Thyroid gland (tissue), 4 donors: ENCODE results near the gene BARHL1. TPM values are rescaled to one million over a fixed set of nuclear protein-coding genes. Genes with fewer than 3 reads are reported as not detected.

Source experiments
- DNase-seq, 2 donors: peaks; one replicate each; pipeline ENCODE4 v3.0.0-alpha.2; 2019
- H3K27ac ChIP-seq, 3 donors: fragments of 200-600 bp; sonication (generic); 1 replicate in 2 of 3; 2 replicates in 1 of 3; pipeline ENCODE4 v1.5.1; 2016 to 2019; ENCODE audit warnings: mild to moderate bottlenecking in 1 of 3, moderate library complexity in 1 of 3
- H3K27me3 ChIP-seq: fragments of 200-600 bp; sonication (generic); one replicate; pipeline ENCODE4 v1.5.1; 2019
- H3K36me3 ChIP-seq, 2 donors: fragments of 200-600 bp; sonication (generic); one replicate each; pipeline ENCODE4 v1.5.1; 2016 to 2019
- H3K4me1 ChIP-seq, 2 donors: fragments of 200-600 bp; sonication (generic); one replicate each; pipeline ENCODE4 v1.5.1; 2017 to 2019
- H3K4me3 ChIP-seq, 3 donors: fragments of 200-600 bp; sonication (generic); replicated peaks in 1 of 3; 1 replicate in 2 of 3; 2 replicates in 1 of 3; pipeline ENCODE4 v1.5.1; 2016; ENCODE audit warnings: mild to moderate bottlenecking in 1 of 3
- H3K9me3 ChIP-seq: fragments of 200-600 bp; sonication (generic); one replicate; pipeline ENCODE4 v1.5.1; 2017
- CTCF ChIP-seq, 6 experiments: fragments of 200-600 bp in 3 of 6; fragments of 450-650 bp in 3 of 6; sonication (generic) in 3 of 6; IDR thresholded peaks; one replicate each; pipeline ENCODE4 v1.5.1; 2016 to 2019; ENCODE audit warnings: antibody characterized with exemption in 6 of 6, mild to moderate bottlenecking in 2 of 6, inconsistent platforms in 1 of 6, moderate library complexity in 1 of 6
- POLR2A ChIP-seq, 2 donors: fragments of 450-650 bp; IDR thresholded peaks; one replicate each; pipeline ENCODE4 v1.6.1; 2017; ENCODE audit warnings: antibody characterized with exemption in 2 of 2, mild to moderate bottlenecking in 2 of 2, moderate library complexity in 1 of 2
- WGBS, 2 donors: methylation state at CpG; one replicate each; pipeline ENCODE4 v1.1.5; 2017; 5-methylcytosine and 5-hydroxymethylcytosine counted together
- intact Hi-C: fragments of 100-400 bp; cut with DNase I; formaldehyde crosslinking; loops from one replicate; pipeline ENCODE4 v1.15.1; 2023
- total RNA-seq, 4 donors: library from RNA; depleted of rRNA; stranded (reverse); fragments of >200 nt; gene quantifications; one replicate each; pipeline ENCODE4 v1.2.3, GENCODE V29; 2016

BARHL1 gene
- total RNA-seq, 4 donors from 2014 or later: not detected

GRCh38 chr9:132585954-132586829, 3.8 kb downstream of the BARHL1 start:
- no peak for DNase-seq
- no peak overlapping the region for H3K27ac ChIP-seq
- peaks cover 0 to 20% of the 10 kb centered on the region in 2 donors for H3K4me1 ChIP-seq
- H3K4me3 ChIP-seq: no peak overlapping the region
- no peaks in the 10 kb centered on the region for H3K36me3 ChIP-seq
- no peaks in the 10 kb centered on the region for H3K9me3 ChIP-seq
- 7 to 8% methylated on average over 34 to 41 of the region's 42 CpGs for WGBS, 2 donors
- intact Hi-C loops: no loop called here
- peaks cover 62% of the 10 kb centered on the region for H3K27me3 ChIP-seq
- no peak for TF ChIP-seq POLR2A (IDR thresholded peaks at IDR 0.05)
- no peak for TF ChIP-seq CTCF (IDR thresholded peaks at IDR 0.05)

GRCh38 chr9:132586830-132587591, 4.6 kb downstream of the BARHL1 start:
- Histone ChIP-seq H3K36me3 (no peaks in the 10 kb centered on the region), H3K4me1 (peaks cover 0 to 16% of the 10 kb centered on the region in 2 donors), H3K27me3 (peaks cover 60% of the 10 kb centered on the region), H3K27ac (no peak overlapping the region), H3K9me3 (no peaks in the 10 kb centered on the region), H3K4me3 (no peak overlapping the region)
- no peak for DNase-seq
- intact Hi-C loops: no loop called here
- 4 to 6% methylated on average over 31 to 48 of the region's 74 CpGs for WGBS, 2 donors
- no peak for TF ChIP-seq POLR2A (IDR thresholded peaks at IDR 0.05)
- no peak for TF ChIP-seq CTCF (IDR thresholded peaks at IDR 0.05)

GRCh38 chr9:132587592-132587955, 5.2 kb downstream of the BARHL1 start:
- 0 to 44% methylated on average over 1 to 3 of the region's 6 CpGs for WGBS, 2 donors
- H3K27me3 ChIP-seq: peaks cover 60% of the 10 kb centered on the region
- no peak overlapping the region for H3K4me3 ChIP-seq
- H3K4me1 ChIP-seq: peaks cover 0 to 16% of the 10 kb centered on the region in 2 donors
- no peak overlapping the region for H3K27ac ChIP-seq
- H3K9me3 ChIP-seq: no peaks in the 10 kb centered on the region
- H3K36me3 ChIP-seq: no peaks in the 10 kb centered on the region
- intact Hi-C loops: no loop called here
- no peak for DNase-seq
- TF ChIP-seq POLR2A (IDR thresholded peaks at IDR 0.05) (no peak), CTCF (IDR thresholded peaks at IDR 0.05) (no peak)

GRCh38 chr9:132588098-132588497, 5.7 kb downstream of the BARHL1 start:
- no peak for TF ChIP-seq CTCF (IDR thresholded peaks at IDR 0.05)
- TF ChIP-seq POLR2A (IDR thresholded peaks at IDR 0.05): no peak
- no peaks in the 10 kb centered on the region for H3K36me3 ChIP-seq
- DNase-seq: no peak
- WGBS, 2 donors: 37 to 41% methylated on average over 10 to 12 of the region's 12 CpGs
- H3K27me3 ChIP-seq: peaks cover 56% of the 10 kb centered on the region
- H3K4me3 ChIP-seq: no peak overlapping the region
- H3K27ac ChIP-seq: no peak overlapping the region
- no peaks in the 10 kb centered on the region for H3K9me3 ChIP-seq
- intact Hi-C loops: no loop called here
- peaks cover 0 to 16% of the 10 kb centered on the region in 2 donors for H3K4me1 ChIP-seq
